ENCODE results near the gene RBM26.

RBM26 gene

GRCh38 chr13:79419365-79419764 is 13.3 kb upstream of the RBM26 start:
- DNase-seq (ENCODE audit: low spot score), result no peak

- DNase-seq (ENCODE audit: low spot score), result no peak
Observed at GRCh38 chr13:79417741-79418140, 11.7 kb upstream of the RBM26 start.

GRCh38 chr13:79413521-79413920 is 7.5 kb upstream of the RBM26 start:
- no peak for DNase-seq (ENCODE audit: low spot score)

- no peak for DNase-seq (ENCODE audit: low spot score)
Observed at GRCh38 chr13:79409828-79410227, 3.8 kb upstream of the RBM26 start.

- DNase-seq (ENCODE audit: low spot score), result no peak
Observed at GRCh38 chr13:79407349-79407979, 1.4 kb upstream of the RBM26 start.

GRCh38 chr13:79406597-79406908 is 498 bp upstream of the RBM26 start:
- no peak for DNase-seq (ENCODE audit: low spot score)

GRCh38 chr13:79405501-79405830 is 589 bp downstream of the RBM26 start:
- DNase-seq (ENCODE audit: low spot score), result peak; percentile 20

- DNase-seq (ENCODE audit: low spot score), result no peak
Observed at GRCh38 chr13:79404985-79405384, 1.1 kb downstream of the RBM26 start.

- DNase-seq (ENCODE audit: low spot score), result no peak
Observed at GRCh38 chr13:79404361-79404760, 1.7 kb downstream of the RBM26 start.

- DNase-seq (ENCODE audit: low spot score), result no peak
Observed at GRCh38 chr13:79403113-79403512, 2.9 kb downstream of the RBM26 start.

GRCh38 chr13:79402679-79403078 is 3.4 kb downstream of the RBM26 start:
- no peak for DNase-seq (ENCODE audit: low spot score)

- DNase-seq (ENCODE audit: low spot score), result no peak
Observed at GRCh38 chr13:79402074-79402635, 3.9 kb downstream of the RBM26 start.

- DNase-seq (ENCODE audit: low spot score), result no peak
Observed at GRCh38 chr13:79401259-79402070, 4.6 kb downstream of the RBM26 start.

- DNase-seq (ENCODE audit: low spot score), result no peak
Observed at GRCh38 chr13:79398915-79399314, 7.1 kb downstream of the RBM26 start.

GRCh38 chr13:79398127-79398526 is 7.9 kb downstream of the RBM26 start:
- DNase-seq (ENCODE audit: low spot score), result no peak

GRCh38 chr13:79395881-79396280 is 10.2 kb downstream of the RBM26 start:
- no peak for DNase-seq (ENCODE audit: low spot score)

- DNase-seq (ENCODE audit: low spot score), result peak; percentile 37
Observed at GRCh38 chr13:79393564-79394249, 12.3 kb downstream of the RBM26 start.

- no peak for DNase-seq (ENCODE audit: low spot score)
Observed at GRCh38 chr13:79392882-79393563, 13.0 kb downstream of the RBM26 start.

- no peak for DNase-seq (ENCODE audit: low spot score)
Observed at GRCh38 chr13:79389026-79389425, 17.0 kb downstream of the RBM26 start.

- DNase-seq (ENCODE audit: low spot score), result no peak
Observed at GRCh38 chr13:79387853-79388252, 18.2 kb downstream of the RBM26 start.

- DNase-seq (ENCODE audit: low spot score), result no peak
Observed at GRCh38 chr13:79386125-79386826, 19.8 kb downstream of the RBM26 start.

- no peak for DNase-seq (ENCODE audit: low spot score)
Observed at GRCh38 chr13:79385694-79386093, 20.4 kb downstream of the RBM26 start.
